C4-2B (cell line): ENCODE results near the gene SUGP1.

Experiments used
- ZFX ChIP-seq: fragments of 450-650 bp; IDR thresholded peaks from 2 replicates; pipeline ENCODE4 v1.6.1; 2017
- TF ChIP-seq, protein P1 (sequence below): fragments of 450-650 bp; conservative IDR thresholded peaks from 2 replicates; pipeline ENCODE4 v1.5.1; 2017; ENCODE audit warnings: mild to moderate bottlenecking

DNA sequence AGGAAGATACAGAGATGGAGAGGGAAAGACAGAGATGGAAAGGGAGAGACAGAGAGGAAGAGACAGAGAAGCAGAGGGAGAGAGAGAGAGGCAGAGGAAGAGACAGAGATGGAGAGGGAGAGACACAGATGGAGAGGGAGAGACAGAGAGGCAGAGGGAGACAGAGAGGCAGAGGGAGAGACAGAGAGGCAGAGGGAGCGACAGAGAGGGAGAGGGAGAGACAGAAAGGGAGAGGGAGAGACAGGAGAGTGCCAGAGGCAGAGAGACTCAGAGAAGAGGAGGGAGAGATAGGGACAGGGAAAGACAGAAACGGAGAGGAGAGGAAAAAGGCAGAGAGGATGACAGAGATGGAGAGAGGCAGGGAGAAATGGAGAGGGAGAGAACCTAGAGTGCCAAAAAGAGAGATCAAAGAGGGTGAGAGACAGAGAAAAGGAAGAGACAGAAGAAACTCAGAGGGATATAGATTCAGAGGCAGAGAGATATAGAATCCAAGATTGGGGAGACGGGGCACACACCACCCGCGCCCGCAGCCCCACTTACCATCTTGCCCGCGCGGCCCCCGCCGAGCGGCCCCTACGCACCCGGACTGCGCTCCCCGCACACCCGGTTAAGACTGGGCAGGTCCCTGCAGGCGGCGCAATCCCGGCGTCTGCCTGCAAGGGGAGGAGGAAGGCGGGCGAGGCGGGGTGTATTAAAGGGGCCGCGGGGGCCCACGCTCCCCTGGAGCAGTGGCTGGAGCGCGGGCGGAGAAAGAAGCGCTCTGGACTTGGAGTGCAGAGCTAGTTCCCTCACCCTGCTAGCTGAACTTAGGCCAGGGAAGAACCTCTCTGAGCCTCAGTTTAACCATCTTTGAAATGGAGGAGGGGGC lies 57.9 kb downstream of the SUGP1 start:
- TF ChIP-seq, protein P1, sequence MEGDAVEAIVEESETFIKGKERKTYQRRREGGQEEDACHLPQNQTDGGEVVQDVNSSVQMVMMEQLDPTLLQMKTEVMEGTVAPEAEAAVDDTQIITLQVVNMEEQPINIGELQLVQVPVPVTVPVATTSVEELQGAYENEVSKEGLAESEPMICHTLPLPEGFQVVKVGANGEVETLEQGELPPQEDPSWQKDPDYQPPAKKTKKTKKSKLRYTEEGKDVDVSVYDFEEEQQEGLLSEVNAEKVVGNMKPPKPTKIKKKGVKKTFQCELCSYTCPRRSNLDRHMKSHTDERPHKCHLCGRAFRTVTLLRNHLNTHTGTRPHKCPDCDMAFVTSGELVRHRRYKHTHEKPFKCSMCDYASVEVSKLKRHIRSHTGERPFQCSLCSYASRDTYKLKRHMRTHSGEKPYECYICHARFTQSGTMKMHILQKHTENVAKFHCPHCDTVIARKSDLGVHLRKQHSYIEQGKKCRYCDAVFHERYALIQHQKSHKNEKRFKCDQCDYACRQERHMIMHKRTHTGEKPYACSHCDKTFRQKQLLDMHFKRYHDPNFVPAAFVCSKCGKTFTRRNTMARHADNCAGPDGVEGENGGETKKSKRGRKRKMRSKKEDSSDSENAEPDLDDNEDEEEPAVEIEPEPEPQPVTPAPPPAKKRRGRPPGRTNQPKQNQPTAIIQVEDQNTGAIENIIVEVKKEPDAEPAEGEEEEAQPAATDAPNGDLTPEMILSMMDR: no peak
- no peak for TF ChIP-seq ZFX
